ENCODE data around the gene EMC10. TPM values are rescaled to one million over a fixed set of nuclear protein-coding genes. Genes with fewer than 3 reads are reported as not detected.

Gene EMC10
- total and polyA plus RNA-seq, 10 of the 15 experiments (the other 5 are each of a cell fraction or from before 2014, with no cell fraction given) = 2.5 to 77.3 (median 20.3) TPM

- no peaks in the 10 kb centered on the region for H3K4me1 ChIP-seq (ENCODE audit: control insufficient read depth, insufficient read depth, low read length)
- H4K20me1 ChIP-seq (ENCODE audit: control insufficient read depth, insufficient read depth) = no peaks in the 10 kb centered on the region
- SMC1A ChIA-PET (ENCODE audit: uncharacterized antibody, unreplicated experiment) = no interaction called here
- H3K36me3 ChIP-seq (ENCODE audit: control insufficient read depth in 2 of 2, insufficient read depth in 2 of 2, low read length in 1 of 2) = no peaks in the 10 kb centered on the region
- H3K27ac ChIP-seq (ENCODE audit: control insufficient read depth, insufficient read depth) = no peak overlapping the region
- in situ Hi-C loops (cut with MboI) = no loop called here
- no TSS peak for BruUV-seq (replicated peaks)
- H3K9ac ChIP-seq (ENCODE audit: control insufficient read depth, insufficient read depth, low read length) = no peak overlapping the region
- H3K79me2 ChIP-seq (ENCODE audit: control insufficient read depth, insufficient read depth, low read length) = no peaks in the 10 kb centered on the region
- no peak for FAIRE-seq
- no peak overlapping the region for H3K4me3 ChIP-seq
- DNase-seq (ENCODE audit: low read depth, low spot score) = no peak
- TF ChIP-seq HDGF (IDR thresholded peaks at IDR 0.05) (no peak), KLF5 (IDR thresholded peaks at IDR 0.05; ENCODE audit: partially characterized antibody) (no peak), IRF5 (IDR thresholded peaks at IDR 0.05; ENCODE audit: borderline replicate concordance) (no peak), CHD2 (IDR thresholded peaks at IDR 0.05; ENCODE audit: borderline replicate concordance, low read depth, low read length) (no peak), RUNX3 (IDR thresholded peaks at IDR 0.05; ENCODE audit: low read length) (no peak), BCLAF1 (IDR thresholded peaks at IDR 0.05) (no peak), CBX5 (IDR thresholded peaks at IDR 0.05; ENCODE audit: low read depth) (no peak), SREBF2 (IDR thresholded peaks at IDR 0.05; ENCODE audit: low read length) (no peak), GABPA (IDR thresholded peaks at IDR 0.05; ENCODE audit: low read depth) (no peak), ATF3 (IDR thresholded peaks at IDR 0.05; ENCODE audit: borderline replicate concordance, extremely low read depth, low read depth, low read length) (no peak), RAD21 (IDR thresholded peaks at IDR 0.05; ENCODE audit: insufficient read depth, low read depth, low read length) (no peak), EZH2 (IDR thresholded peaks at IDR 0.05; ENCODE audit: borderline replicate concordance, control insufficient read depth, low read depth, low read length) (no peak), PAX8 (IDR thresholded peaks at IDR 0.05) (no peak), IRF3 (IDR thresholded peaks at IDR 0.05) (no peak)
- POLR2A ChIA-PET = interaction anchor here (0.7 kb wide), 1 partner anchor 62 kb away, joined by 4 read pairs; no protein-coding TSS in a partner anchor
- CTCF ChIA-PET = no interaction called here
- intact Hi-C loops (cut with micrococcal nuclease; ENCODE audit: unreplicated experiment) = no loop called here
- H3K27me3 ChIP-seq (replicated peaks in 1 of 2; ENCODE audit: control insufficient read depth in 2 of 2, insufficient read depth in 2 of 2, low read length in 1 of 2) = no peaks in the 10 kb centered on the region
- H3K9me3 ChIP-seq (replicated peaks; ENCODE audit: control insufficient read depth, insufficient read depth, low read length) = no peaks in the 10 kb centered on the region
- no peak overlapping the region for H2AFZ ChIP-seq (ENCODE audit: control insufficient read depth, low read depth, low read length)
- H3K4me2 ChIP-seq (ENCODE audit: control insufficient read depth, insufficient read depth) = no peak overlapping the region
- RAD21 ChIA-PET (ENCODE audit: unreplicated experiment) = no interaction called here
- ATAC-seq = no peak
- 32% methylated on average over 6 of the region's 7 CpGs for WGBS (ENCODE audit: insufficient coverage, insufficient replicate concordance, low lambda C conversion rate, missing lambda C conversion rate)
These were observed 18.1 kb downstream of the EMC10 start for GRCh38 chr19:50494186-50495019.
